B cell (primary cell): ENCODE data around the gene HTR3A. TPM values are rescaled to one million over a fixed set of nuclear protein-coding genes. Genes with fewer than 3 reads are reported as not detected.

Source experiments
- ATAC-seq: fragments of 200-7000 bp; cut with Tn5 transposase; one replicate; pipeline ENCODE4 v1.10.0; 2021; ENCODE audit warnings: low read depth, mild to moderate bottlenecking, moderate number of reproducible peaks, moderate library complexity
- CTCF ChIA-PET: fragments of 350-600 bp; sonication (Branson Sonifier 250); formaldehyde crosslinking; loops from one replicate; lab custom pipeline; 2021; ENCODE audit warnings: antibody characterized with exemption, inconsistent platforms; lab: Charles Lee
- POLR2A ChIA-PET: fragments of 350-600 bp; sonication (Branson Sonifier 250); formaldehyde crosslinking; loops from one replicate; lab custom pipeline; 2021; ENCODE audit warnings: antibody characterized with exemption; lab: Charles Lee
- DNase-seq: peaks from one replicate; pipeline ENCODE4 v3.0.0; 2013
- H2AFZ ChIP-seq: 2 replicates; pipeline ENCODE4 v1.6.1; 2012; ENCODE audit warnings: mild to moderate bottlenecking, low read depth, low read length; ENCODE audit not compliant: insufficient read depth, poor library complexity, severe bottlenecking
- H3K27ac ChIP-seq, 2 donors: 1 replicate in 1 of 2; 2 replicates in 1 of 2; pipeline ENCODE4 v1.5.1; 2012 to 2013; ENCODE audit warnings: low read length in 2 of 2, mild to moderate bottlenecking in 2 of 2, moderate library complexity in 1 of 2
- H3K27me3 ChIP-seq, 4 experiments: fragments of 200-600 bp in 1 of 4; sonication (generic) in 1 of 4; replicated peaks in 1 of 4; 1 replicate in 2 of 4; 2 replicates in 2 of 4; pipeline versions ENCODE4 v1.6.1 to v1.7.0; 2013 to 2016; ENCODE audit warnings: low read length in 3 of 4, mild to moderate bottlenecking in 2 of 4, mixed read lengths in 1 of 4, moderate library complexity in 1 of 4; ENCODE audit not compliant: insufficient read depth in 4 of 4, control insufficient read depth in 3 of 4; ENCODE audit errors: control extremely low read depth in 1 of 4
- H3K36me3 ChIP-seq, 2 experiments: replicated peaks in 1 of 2; 1 replicate in 1 of 2; 2 replicates in 1 of 2; pipeline versions ENCODE4 v1.6.1 to v1.7.1; 2013; ENCODE audit warnings: low read length in 1 of 2; ENCODE audit not compliant: insufficient read depth in 2 of 2, control insufficient read depth in 1 of 2; ENCODE audit errors: control extremely low read depth in 1 of 2, extremely low read depth in 1 of 2
- H3K4me1 ChIP-seq, 2 donors: fragments of 200-600 bp in 1 of 2; sonication (generic) in 1 of 2; 1 replicate in 1 of 2; 2 replicates in 1 of 2; pipeline versions ENCODE4 v1.5.1 to v1.6.1; 2013 to 2017; ENCODE audit warnings: low read length in 2 of 2; ENCODE audit not compliant: control insufficient read depth in 2 of 2, insufficient read depth in 2 of 2
- H3K4me2 ChIP-seq: replicated peaks from 2 replicates; pipeline ENCODE3; 2012; ENCODE audit warnings: mild to moderate bottlenecking, low read depth, low read length; ENCODE audit not compliant: poor library complexity, severe bottlenecking
- H3K4me3 ChIP-seq, 5 experiments: fragments of 200-600 bp in 1 of 5; sonication (generic) in 1 of 5; 1 replicate in 3 of 5; 2 replicates in 2 of 5; pipeline versions ENCODE4 v1.5.1 to v1.7.0; 2011 to 2016; ENCODE audit warnings: low read length in 4 of 5, mild to moderate bottlenecking in 4 of 5, low read depth in 2 of 5, control low read depth in 1 of 5, moderate library complexity in 1 of 5; ENCODE audit not compliant: insufficient read depth in 1 of 5; ENCODE audit errors: control extremely low read depth in 1 of 5, extremely low read depth in 1 of 5
- H3K79me2 ChIP-seq: fragments of 200-600 bp; sonication (generic); one replicate; pipeline ENCODE4 v1.6.0; 2016; ENCODE audit warnings: low read length; ENCODE audit not compliant: control insufficient read depth, insufficient read depth
- H3K9ac ChIP-seq: fragments of 200-600 bp; sonication (generic); 2 replicates; pipeline ENCODE4 v1.6.1; 2017; ENCODE audit warnings: mild to moderate bottlenecking, low read length, moderate library complexity
- H3K9me3 ChIP-seq, 3 donors: one replicate each; pipeline versions ENCODE4 v1.6.1 to v1.7.1; 2013; ENCODE audit warnings: low read length in 2 of 3; ENCODE audit not compliant: control insufficient read depth in 2 of 3, insufficient read depth in 1 of 3; ENCODE audit errors: control extremely low read depth in 1 of 3
- H4K20me1 ChIP-seq: 2 replicates; pipeline ENCODE4 v1.6.0; 2012; ENCODE audit warnings: mild to moderate bottlenecking, low read length; ENCODE audit not compliant: insufficient read depth, control insufficient read depth, poor library complexity, severe bottlenecking
- H3K27ac Mint-ChIP-seq: one replicate; pipeline ENCODE4 v1.8.0; 2021; ENCODE audit warnings: mixed read lengths
- H3K27me3 Mint-ChIP-seq: one replicate; pipeline ENCODE4 v1.8.0; 2021; ENCODE audit warnings: mixed read lengths
- H3K4me1 Mint-ChIP-seq: one replicate; pipeline ENCODE4 v1.8.0; 2021; ENCODE audit warnings: mixed read lengths
- H3K4me3 Mint-ChIP-seq: one replicate; pipeline ENCODE4 v1.8.0; 2021; ENCODE audit warnings: mixed read lengths
- H3K9me3 Mint-ChIP-seq: one replicate; pipeline ENCODE4 v1.8.0; 2022; ENCODE audit warnings: mixed read lengths; ENCODE audit not compliant: insufficient read depth
- CTCF ChIP-seq: fragments of 200-600 bp; IDR thresholded peaks from one replicate; pipeline ENCODE4 v1.8.0; 2022; ENCODE audit warnings: antibody characterized with exemption, mild to moderate bottlenecking
- EZH2 ChIP-seq: IDR thresholded peaks from 2 replicates; pipeline ENCODE4 v1.6.1; 2012; ENCODE audit warnings: borderline replicate concordance, low read depth, mild to moderate bottlenecking, moderate library complexity, low read length; ENCODE audit not compliant: insufficient read depth, poor library complexity, severe bottlenecking
- WGBS: methylation state at CpG from one replicate; pipeline ENCODE4 v1.1.5; 2013; ENCODE audit warnings: missing lambda C conversion rate; ENCODE audit not compliant: insufficient coverage; 5-methylcytosine and 5-hydroxymethylcytosine counted together
- intact Hi-C: fragments of 100-400 bp; cut with micrococcal nuclease; formaldehyde crosslinking; loops from one replicate; pipeline ENCODE4 v1.10.0; 2022
- polyA minus RNA-seq: library from RNA; depleted of rRNA, polyadenylated mRNA; stranded (reverse); fragments of >200 nt; gene quantifications from 2 replicates; pipeline ENCODE4 v1.2.3, GENCODE V29; 2012
- polyA plus RNA-seq: library from polyadenylated mRNA; depleted of rRNA; stranded (reverse); fragments of >200 nt; gene quantifications from 2 replicates; pipeline ENCODE4 v1.2.3, GENCODE V29; 2012
- total RNA-seq, 2 donors: library from RNA; stranded (reverse); fragments of 120-200 nt in 1 of 2; gene quantifications; 1 replicate in 1 of 2; 2 replicates in 1 of 2; pipeline versions ENCODE4 v1.2.3 to v1.2.4, GENCODE V29; 2013 to 2022

Gene HTR3A
- total RNA-seq (13.8 and 16.1 TPM in 2 replicates), polyA plus RNA-seq (5.6 and 8.1 TPM in 2 replicates), polyA minus RNA-seq (4.4 and 6.6 TPM in 2 replicates)
- 4.5 TPM for total RNA-seq (2013)

GRCh38 chr11:113974741-113975470 is at the start of gene HTR3A:
Gene HTR3A (plus strand): TSS chr11:113975108. CDS start chr11:113975326, 218 bp downstream.
- Histone ChIP-seq H3K9ac (no peak within 1 kb of the TSS), H3K4me3 (no peak within 1 kb of the TSS), H3K9me3 (no peaks in the 10 kb centered on the region), H3K27ac (peak within 1 kb of the TSS in 1 of 2 donors; percentile 29), H2AFZ (no peak within 1 kb of the TSS), H3K79me2 (no peaks in the 10 kb centered on the region), H3K27me3 (no peaks in the 10 kb centered on the region), H3K4me1 (peaks cover 56 to 77% of the 10 kb centered on the region in 2 donors), H3K36me3 (no peaks in the 10 kb centered on the region), H3K4me2 (peak within 1 kb of the TSS; percentile 12), H4K20me1 (no peaks in the 10 kb centered on the region)
- WGBS, result 91% methylated on average over 10 of the region's 12 CpGs
- peaks cover 66% of the 10 kb centered on the region for H3K4me1 Mint-ChIP-seq
- H3K9me3 Mint-ChIP-seq, result no peaks in the 10 kb centered on the region
- POLR2A ChIA-PET, result no interaction called here
- H3K27ac Mint-ChIP-seq, result peak within 1 kb of the TSS; percentile 91
- CTCF ChIA-PET, result interaction anchor here (0.5 to 10.0 kb wide), 6 partner anchors 11 to 287 kb away, joined by 3 to 97 read pairs (median 30); no protein-coding TSS in a partner anchor
- intact Hi-C loops, result loop anchor here (5.0 kb wide), 2 partner anchors 78 to 663 kb away; partner anchors contain the start of gene TTC12
- peak; percentile 16 for DNase-seq
- H3K27me3 Mint-ChIP-seq, result no peaks in the 10 kb centered on the region
- H3K4me3 Mint-ChIP-seq, result peak within 1 kb of the TSS; percentile 48
- no peak for ATAC-seq
- TF ChIP-seq CTCF (no peak), EZH2 (no peak)
